HG03066 (cell line): ENCODE data around the gene LRRC4C.

Experiments used
- ATAC-seq: cut with Tn5 transposase; IDR thresholded peaks from one replicate; pipeline ENCODE4 v1.9.1; 2021; ENCODE audit warnings: low read depth; ENCODE audit not compliant: unreplicated experiment

LRRC4C gene

DNA sequence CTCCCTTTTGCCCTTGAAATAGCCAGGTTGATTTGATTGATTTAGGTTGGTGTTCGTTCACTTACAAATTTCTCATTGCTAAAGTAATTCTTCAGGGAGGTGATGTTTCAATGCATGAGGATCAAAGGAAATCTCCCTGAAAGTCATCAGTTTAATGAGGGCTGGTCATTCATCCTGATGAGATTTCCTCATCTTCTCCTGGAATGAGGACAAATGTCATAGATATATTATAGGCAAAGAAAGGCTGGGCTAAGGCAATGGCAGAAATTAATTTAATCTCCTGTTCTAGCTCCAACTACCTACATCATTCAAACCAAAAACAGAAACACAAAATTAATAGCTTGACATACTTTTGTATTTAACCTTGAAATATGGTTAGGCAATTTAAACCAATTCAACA lies 1052.1 kb downstream of the LRRC4C start:
- no peak for ATAC-seq

DNA sequence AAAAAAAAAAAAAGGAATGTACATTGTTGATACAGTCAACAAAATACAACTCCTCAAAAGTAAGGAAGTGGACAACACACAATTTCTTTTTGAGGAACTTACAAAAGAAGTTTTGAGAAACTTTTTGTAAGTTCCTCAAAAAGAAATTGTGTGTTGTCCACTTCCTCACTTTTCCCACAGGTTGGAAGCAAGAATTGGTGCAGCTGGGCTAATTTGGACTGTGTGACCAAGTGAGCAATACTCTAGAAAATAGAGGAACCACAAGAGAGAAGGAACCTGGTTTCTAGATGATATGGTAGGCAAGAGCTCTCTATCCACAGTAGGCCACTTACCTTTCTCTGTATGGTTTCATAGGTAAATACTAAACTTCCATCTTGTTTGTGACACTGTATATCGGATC lies 1053.8 kb downstream of the LRRC4C start:
- ATAC-seq = no peak

DNA sequence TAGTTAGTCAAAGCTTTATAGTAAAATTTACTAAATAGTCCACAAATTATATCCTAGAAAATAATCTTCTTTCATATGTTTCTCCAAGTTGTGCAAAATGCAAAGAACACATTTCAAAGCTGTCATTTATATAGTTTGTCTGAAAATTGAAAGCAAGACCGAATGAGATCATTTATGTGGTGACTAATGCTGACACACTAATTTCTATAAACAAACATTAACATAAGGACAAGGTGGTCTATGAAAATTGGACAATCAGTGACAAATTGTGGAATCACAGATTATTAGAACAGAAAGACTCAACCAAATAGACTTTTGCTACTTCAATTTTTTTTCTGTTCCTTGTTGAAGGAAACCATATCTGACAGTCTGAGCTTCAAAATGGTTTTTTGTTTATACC lies 1056.1 kb downstream of the LRRC4C start:
- ATAC-seq = no peak

DNA sequence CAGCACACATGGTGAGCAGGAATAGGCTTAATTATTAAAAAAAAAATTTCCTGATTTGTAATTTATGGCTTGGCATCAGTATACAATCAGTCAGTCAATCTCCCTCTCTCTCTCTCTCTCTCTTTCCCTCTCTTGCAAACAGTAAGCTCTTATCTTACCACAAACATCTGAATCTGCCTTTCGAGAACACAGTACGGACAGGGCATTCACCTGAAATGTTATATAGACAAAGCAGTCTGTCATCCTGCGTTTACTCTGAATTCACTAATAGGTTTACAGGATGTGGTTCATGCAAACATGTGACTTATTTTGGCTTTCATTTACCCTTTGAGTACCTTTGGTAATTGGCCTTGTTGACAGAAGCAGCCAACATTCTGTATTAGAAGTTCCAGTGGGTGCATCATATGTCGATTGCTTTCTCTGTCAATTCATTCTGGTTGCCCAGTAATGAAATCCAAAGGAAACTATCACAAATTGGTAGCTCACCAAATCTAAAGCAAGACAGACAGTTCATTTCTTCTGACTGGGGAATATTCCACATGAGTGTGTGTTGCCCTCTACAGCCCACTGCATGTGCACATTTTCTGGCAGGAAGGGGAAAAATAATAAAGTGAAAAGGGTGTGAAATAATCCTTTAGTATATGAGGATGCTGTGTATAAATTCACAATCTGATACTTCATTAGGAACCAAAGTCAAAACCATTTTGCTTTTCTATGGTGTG lies 1058.2 kb downstream of the LRRC4C start:
- no peak for ATAC-seq

DNA sequence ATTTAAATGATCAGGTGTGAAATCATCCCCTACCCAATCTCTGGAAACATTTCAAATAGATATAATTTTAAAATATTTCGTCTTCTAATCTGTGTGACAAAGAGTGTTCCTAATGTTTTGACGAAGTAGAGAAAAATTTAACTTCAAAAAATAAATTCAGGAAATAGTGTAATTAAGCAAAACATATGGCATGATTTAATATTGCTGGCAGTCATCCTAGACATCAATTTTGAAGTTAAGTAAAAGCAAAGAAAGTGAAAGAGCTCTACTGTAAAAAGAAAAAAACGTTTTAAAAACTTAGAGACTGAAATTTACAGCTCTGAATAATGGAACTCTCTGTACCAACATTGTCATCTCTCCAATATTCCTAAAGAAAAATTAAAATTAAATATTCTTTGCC lies 1062.3 kb downstream of the LRRC4C start:
- ATAC-seq = no peak

DNA sequence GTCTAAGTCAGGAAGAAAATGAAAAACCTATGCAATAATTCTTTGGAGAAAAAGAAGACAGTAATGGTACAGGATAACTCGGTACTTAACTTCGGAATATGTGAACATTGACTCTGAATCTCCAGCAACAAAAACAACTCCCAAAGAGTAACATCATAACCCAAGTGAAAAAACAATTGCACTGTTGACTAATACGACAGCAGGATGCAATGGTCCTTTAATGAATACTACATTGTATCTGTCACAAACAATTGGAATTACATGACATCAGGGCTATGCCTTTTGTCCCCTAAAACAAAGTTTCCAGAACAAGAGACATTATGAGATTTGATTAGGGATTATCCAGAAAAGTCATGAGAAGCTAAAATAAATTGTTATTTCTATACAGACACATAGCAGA lies 1065.9 kb downstream of the LRRC4C start:
- ATAC-seq = no peak

DNA sequence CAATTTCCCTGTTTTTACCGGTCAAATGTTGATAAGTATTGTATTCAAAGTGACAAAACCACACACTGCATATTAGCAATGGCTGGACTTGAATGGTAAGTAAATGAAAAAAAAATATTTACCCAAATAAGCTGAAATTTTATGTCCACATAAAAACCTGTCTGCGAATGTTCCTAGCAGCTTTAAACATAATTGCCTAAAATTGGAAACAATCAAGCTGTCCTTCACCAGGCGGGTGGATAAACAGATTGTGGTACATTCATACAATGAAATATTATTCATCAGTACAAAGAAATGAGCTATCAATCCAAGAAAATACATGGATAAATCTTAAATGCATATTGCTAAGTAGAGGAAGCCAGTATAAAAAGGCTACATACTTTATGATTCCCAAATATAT lies 1067.8 kb downstream of the LRRC4C start:
- no peak for ATAC-seq

DNA sequence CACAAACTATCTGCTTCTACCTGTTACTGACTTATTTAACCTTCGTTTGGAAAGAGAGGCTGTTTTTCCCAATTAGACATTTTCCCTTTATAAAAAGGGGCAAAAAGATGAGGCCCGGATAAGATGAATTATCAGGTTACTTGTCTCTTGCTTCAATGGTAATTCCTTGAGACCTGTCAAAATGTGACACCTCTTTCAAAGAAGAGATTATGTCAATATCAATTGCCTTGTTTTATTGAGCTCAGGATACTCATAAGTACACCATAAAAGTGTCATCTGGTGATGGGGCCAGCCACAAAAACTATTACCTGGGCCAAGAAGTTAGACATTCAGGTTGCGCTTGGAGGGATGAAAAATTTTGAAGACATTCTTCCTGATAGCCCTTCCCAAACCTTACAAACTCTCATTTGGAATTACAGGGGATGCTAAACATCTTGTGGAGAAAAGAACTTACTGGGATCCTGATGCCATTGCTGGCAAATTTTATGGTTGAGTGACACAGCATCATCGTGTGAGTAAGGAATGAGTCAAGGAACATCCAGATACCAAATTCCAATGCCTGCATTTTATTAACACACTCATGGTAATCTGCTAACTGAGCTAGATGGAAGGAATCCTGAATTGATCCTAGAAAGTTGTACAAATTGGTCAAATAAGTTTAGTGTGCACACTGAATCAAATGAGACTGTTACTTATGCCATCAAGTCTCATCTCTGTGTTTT lies 1071.2 kb downstream of the LRRC4C start:
- no peak for ATAC-seq

DNA sequence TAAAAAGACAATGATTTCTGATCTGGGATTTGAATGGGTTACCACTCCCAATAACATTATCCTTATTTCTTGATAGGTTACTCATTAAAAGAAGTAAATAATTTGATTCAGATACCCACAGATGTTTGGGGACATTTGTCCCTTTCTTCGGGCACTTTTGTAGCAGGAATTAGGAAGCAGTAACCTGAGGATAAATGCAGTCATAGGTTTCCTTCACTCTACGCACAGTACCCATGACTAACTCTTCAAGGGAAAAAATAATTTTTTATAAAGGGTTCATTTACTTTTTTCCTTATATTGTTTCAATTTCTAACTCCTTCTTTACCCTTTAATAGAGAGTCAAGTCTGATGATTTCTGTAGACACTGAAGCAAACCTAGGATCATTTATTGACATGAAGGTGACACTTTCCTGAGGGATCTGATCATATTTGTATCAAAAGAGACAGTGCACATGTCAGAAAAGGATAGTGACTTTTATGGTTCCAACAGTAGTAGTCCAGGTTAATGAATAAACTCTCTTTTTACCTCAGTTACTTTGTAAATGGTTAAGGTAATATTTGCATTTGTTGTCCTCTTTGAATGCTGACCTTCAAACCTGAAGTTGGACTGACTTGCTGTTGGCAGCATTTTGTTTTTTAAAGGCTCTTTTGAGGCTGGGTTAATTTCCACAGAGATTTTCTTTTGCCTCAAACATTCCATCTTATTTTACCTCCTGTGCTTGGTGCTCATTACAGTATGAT lies 1072.0 kb downstream of the LRRC4C start:
- no peak for ATAC-seq

DNA sequence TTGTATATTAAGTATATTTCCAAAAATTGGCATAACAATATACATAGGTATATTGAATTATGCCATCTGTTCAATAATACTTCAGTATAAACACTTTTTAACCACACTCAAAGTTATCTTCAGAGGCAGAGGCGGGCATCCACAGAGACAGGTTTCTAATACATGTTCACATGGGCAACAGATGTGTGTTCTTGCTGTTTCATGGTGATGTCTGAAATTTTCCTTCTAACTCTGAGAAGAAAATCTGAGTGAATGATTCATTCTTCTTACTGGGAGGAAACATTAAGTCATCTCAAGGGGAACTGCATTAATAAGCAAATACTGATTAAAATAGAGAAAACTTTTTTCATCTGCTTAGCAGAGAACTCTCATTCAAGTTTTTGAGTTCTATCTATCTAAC lies 1074.5 kb downstream of the LRRC4C start:
- ATAC-seq = no peak

DNA sequence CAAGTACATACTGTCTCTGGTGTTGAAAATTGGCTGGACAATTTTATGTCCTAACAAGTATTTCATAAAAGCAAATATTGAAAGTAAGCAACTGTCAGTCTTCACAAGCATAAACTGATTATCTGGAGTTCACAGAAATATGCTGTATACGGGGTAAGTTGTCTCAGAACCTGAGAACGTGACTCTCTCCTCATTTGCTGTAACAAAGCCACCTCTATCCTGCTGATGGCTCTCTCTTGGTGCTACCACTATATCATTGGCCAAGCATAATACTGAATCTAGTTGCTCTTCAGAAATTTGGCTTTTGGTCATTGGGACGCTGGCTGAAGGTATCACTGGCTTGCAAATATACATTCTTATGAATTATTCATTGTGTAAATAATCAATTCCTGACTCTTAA lies 1078.0 kb downstream of the LRRC4C start:
- no peak for ATAC-seq

DNA sequence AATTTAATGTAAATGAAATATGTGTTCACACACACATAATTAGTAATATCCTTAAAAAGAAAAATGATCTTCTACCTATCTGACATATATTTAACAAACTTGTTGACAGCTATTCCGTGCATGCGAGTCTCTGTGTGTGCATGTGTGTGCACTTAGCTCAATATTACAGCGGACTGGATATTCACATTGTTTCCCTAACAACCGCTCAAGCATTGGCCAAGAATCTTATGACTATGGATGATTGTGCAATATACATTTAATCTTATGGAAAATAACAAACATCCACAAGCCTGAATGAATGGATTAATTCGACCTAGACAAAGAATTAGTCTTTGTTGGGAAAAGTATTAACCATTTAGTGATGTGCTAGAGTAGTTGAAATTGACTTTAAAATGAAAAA lies 1078.6 kb downstream of the LRRC4C start:
- ATAC-seq = no peak

DNA sequence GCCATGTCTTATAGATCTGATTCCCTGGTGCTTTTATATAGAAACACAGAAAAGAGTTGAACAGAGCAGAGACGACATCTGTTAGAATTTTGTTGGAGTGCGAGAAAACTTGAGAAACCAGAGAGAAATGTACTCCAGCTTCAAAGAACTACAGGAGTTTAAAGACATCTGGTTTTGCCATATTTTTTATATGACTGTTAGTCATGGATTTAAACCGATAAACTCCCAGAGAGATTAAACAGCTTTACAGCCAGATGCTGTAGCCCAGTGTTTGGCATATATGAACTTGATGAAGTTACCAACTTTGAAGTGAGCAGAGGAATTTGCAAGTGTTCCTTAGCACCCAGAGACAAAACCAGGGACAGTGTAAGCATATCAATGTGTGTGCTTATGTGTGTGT lies 1083.1 kb downstream of the LRRC4C start:
- ATAC-seq = no peak

DNA sequence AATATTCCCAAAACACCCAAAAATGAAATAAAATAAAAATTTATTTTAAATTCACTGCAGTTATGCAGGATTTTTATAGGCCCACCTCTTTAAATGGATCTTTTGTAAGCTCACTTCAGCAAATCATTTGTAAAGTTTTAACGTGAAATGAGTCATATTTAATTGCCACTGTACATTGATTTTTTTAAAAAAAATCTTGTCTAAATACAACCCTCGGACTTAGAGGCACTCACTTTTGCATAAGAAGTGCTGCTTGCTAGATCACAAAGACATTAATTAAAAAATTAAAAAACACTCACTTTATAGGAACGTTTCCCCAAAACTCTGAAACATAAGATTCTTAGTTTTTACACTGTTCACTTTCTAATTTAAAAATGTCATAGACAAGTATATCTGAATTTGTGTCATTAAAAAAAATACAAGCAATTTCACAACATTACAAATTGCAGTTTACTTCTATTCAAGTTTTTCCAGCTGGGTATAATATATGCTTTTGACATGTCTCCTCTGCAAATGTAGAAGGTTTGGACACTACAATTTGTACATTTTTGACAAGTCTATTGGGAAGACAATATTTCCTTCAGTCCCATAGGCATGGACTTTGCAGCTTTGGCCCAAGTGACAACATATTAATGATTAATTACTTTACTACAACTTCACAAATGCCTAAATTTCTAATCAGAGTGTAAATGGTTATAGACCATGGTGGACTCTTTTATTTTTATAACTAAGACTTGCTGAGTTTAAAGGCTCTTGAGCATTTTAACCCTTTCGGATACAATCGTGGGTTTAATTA lies 1088.4 kb downstream of the LRRC4C start:
- no peak for ATAC-seq

DNA sequence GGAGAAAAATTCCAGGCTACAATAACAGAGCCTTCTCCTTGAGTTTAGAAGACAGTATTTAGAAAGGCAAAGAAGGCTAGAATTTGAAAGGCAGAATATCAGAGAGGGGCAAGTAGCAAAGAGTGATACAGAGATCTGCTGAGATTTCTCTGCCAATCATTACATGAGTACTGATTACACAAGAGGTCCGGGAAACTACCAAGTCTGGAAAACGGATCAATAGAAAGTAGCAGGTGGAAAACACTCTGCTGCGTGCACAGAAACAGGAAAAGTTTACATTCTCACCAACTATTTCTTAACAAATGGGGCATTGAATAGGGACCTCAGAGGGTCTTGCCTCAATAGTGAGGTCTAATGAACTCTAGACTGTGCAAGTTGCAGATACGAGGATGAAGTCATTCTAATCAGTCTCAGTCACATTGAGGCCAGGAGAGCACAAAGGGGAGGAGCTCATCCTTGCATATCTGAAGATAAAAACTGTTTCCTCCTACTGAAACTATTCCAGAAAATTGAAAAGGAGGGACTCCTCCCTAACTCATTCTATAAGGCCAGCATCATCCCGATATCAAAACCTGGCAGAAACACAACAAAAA lies 1099.2 kb downstream of the LRRC4C start:
- ATAC-seq = no peak

DNA sequence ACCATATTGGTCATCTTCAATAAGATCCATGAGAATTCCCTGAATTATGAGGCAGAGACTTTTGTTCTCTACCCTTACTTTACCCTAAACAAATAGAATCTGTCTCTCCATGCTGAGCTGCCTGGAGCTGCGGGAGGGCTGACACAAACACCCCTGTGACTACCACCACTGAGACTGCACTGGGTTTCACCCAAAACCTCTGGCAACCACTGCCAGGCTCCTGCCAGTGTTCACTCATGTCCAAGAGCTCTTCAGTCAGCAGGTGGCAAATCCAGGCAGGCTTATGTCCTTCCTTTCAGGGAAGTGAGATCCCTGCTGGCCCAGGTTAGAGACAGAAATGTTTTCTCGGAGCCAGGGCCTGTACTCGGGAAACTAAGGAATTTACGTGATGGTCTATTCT lies 1105.3 kb downstream of the LRRC4C start:
- ATAC-seq = no peak

DNA sequence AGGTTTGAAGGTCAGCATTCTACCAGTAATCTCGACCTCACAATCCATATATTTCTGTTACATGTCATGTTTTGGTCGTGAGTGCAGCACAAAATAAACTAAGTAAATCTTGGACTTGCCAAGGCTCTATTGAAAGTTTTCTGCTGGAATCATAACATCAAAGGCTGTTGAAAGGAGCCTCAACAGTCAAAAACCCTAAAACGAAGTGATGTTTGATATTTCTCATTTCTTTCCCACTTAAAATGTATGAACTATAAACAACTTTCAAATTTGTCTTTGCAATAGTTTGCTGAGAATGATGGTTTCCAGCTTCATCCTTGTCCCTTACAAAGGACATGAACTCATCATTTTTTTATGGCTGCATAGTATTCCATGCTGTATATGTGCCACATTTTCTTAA lies 1118.5 kb downstream of the LRRC4C start:
- no peak for ATAC-seq

DNA sequence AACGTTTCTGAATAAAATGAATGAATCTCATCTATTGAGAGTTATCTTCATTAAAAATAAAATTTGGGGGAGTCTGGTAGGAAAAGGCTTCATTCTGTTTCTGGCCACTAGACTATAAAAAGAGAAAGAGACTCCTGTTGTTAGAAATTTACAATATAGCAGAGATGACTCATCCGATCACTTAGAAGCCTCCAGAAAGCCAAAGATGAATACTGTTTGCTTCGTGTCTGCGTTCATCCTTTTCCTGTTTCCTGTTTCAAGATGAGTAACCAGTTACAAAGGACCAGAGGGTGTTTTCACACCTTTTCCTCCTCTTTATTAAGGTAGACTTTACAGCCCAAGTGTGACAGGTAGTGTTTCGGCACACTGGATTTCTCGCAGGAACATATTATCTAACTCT lies 1120.7 kb downstream of the LRRC4C start:
- ATAC-seq = no peak

DNA sequence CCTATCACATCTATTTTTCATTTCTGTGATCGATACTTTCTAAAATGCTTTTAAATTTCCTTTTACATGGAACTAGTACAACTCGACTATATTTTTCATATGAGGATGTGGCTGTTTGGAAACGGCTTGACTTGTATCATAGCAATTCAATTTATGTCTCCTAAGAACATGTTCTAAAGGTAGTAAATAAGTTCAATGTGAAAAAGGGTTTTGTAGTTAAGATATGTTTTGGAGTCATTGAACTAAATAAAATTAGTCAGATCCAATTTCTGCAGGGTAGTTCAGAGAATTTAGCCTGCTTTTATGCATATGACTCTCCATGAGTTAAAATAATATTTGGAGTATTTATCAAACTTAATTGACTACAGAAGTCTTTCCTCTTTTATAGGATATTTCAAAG lies 1121.4 kb downstream of the LRRC4C start:
- no peak for ATAC-seq

DNA sequence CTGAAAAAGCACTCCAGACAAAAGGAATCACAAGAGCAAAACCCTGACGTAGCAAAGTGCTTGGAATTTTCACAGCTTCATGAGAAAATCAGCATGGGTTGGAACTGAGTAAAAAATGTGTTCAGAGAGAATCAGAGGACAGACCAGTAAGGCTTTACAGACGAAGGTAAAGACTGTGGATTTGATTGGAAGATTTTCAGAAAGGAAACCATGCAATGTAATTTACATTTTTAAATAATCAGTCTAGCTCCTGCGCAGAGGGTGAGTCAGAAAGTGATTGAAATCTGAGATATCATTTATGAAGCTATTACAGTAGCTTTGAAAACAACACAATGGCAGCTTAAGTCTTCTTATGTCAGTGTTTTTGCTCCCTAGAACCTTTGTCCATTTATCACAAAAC lies 1122.3 kb downstream of the LRRC4C start:
- no peak for ATAC-seq
